Measurements from ENCODE around the gene TEK.

GRCh38 chr9:27118916-27119315 is 9.9 kb downstream of the TEK start:
- TF ChIP-seq CTCF (optimal IDR thresholded peaks at IDR 0.05 in 1 of 3, IDR thresholded peaks at IDR 0.05 in 1 of 3, conservative IDR thresholded peaks at IDR 0.05 in 1 of 3; ENCODE audit: extremely low read depth in 1 of 3, insufficient read depth in 2 of 3, low read length in 3 of 3): no peak
- TF ChIP-seq EZH2 (IDR thresholded peaks at IDR 0.05; ENCODE audit: low read length): no peak
